ENCODE data around the gene MARCHF10. TPM values are rescaled to one million over a fixed set of nuclear protein-coding genes. Genes with fewer than 3 reads are reported as not detected.
A peak's percentile ranks its signal among the peaks of the same experiment; 100 is the strongest.

The MARCHF10 gene
- total and polyA plus RNA-seq, 8 donors, result 0.52 to 3.6 (median 1.8) TPM

- DNase-seq (no peak), ATAC-seq (no peak)
- no peak overlapping the region for H3K27ac ChIP-seq
- H3K4me3 ChIP-seq, result no peak overlapping the region
- intact Hi-C loops (cut with DNase I), result no loop called here
- no peaks in the 10 kb centered on the region for H3K9me3 ChIP-seq
- no peaks in the 10 kb centered on the region for H3K36me3 ChIP-seq
- no peaks in the 10 kb centered on the region for H3K27me3 ChIP-seq
- no peak for TF ChIP-seq CTCF (IDR thresholded peaks at IDR 0.05)
- H3K4me1 ChIP-seq, result no peaks in the 10 kb centered on the region
Observed at GRCh38 chr17:62793919-62794665, 14.0 kb downstream of the MARCHF10 start.

- intact Hi-C loops (cut with DNase I), result no loop called here
- Histone ChIP-seq H3K9me3 (no peaks in the 10 kb centered on the region), H3K27ac (no peak overlapping the region), H3K36me3 (no peaks in the 10 kb centered on the region), H3K27me3 (no peaks in the 10 kb centered on the region), H3K4me1 (no peaks in the 10 kb centered on the region), H3K4me3 (no peak overlapping the region)
- no peak for DNase-seq
- TF ChIP-seq CTCF (IDR thresholded peaks at IDR 0.05), result no peak
- no peak for ATAC-seq
Observed at GRCh38 chr17:62792447-62792800, 15.7 kb downstream of the MARCHF10 start.

GRCh38 chr17:62791767-62792446 lies 16.2 kb downstream of the MARCHF10 start:
- DNase-seq (no peak), ATAC-seq (no peak)
- no peak for TF ChIP-seq CTCF (IDR thresholded peaks at IDR 0.05)
- H3K4me3 ChIP-seq, result no peak overlapping the region
- H3K27ac ChIP-seq, result peak overlapping the region in 1 of 2 donors; percentile 39
- intact Hi-C loops (cut with DNase I), result no loop called here
- H3K36me3 ChIP-seq, result no peaks in the 10 kb centered on the region
- no peaks in the 10 kb centered on the region for H3K27me3 ChIP-seq
- no peaks in the 10 kb centered on the region for H3K4me1 ChIP-seq
- no peaks in the 10 kb centered on the region for H3K9me3 ChIP-seq

GRCh38 chr17:62791235-62791734 lies 16.8 kb downstream of the MARCHF10 start:
- H3K4me1 ChIP-seq, result no peaks in the 10 kb centered on the region
- peak overlapping the region in 1 of 2 donors; percentile 39 for H3K27ac ChIP-seq
- no peaks in the 10 kb centered on the region for H3K36me3 ChIP-seq
- intact Hi-C loops (cut with DNase I), result no loop called here
- H3K9me3 ChIP-seq, result no peaks in the 10 kb centered on the region
- ATAC-seq (peak; percentile 26), DNase-seq (no peak)
- no peak for TF ChIP-seq CTCF (IDR thresholded peaks at IDR 0.05)
- H3K4me3 ChIP-seq, result no peak overlapping the region
- H3K27me3 ChIP-seq, result no peaks in the 10 kb centered on the region

GRCh38 chr17:62790564-62790986 lies 17.5 kb downstream of the MARCHF10 start:
- no peaks in the 10 kb centered on the region for H3K9me3 ChIP-seq
- no peaks in the 10 kb centered on the region for H3K36me3 ChIP-seq
- no peak for ATAC-seq
- H3K27ac ChIP-seq, result no peak overlapping the region
- H3K27me3 ChIP-seq, result no peaks in the 10 kb centered on the region
- H3K4me3 ChIP-seq, result no peak overlapping the region
- intact Hi-C loops (cut with DNase I), result no loop called here
- no peak for TF ChIP-seq CTCF (IDR thresholded peaks at IDR 0.05)
- H3K4me1 ChIP-seq, result no peaks in the 10 kb centered on the region
- no peak for DNase-seq
